GM12878 (cell line): Measurements from ENCODE around the gene PIGN. TPM values are rescaled to one million over a fixed set of nuclear protein-coding genes. Genes with fewer than 3 reads are reported as not detected.

ENCODE experiments used
- ATAC-seq: fragments of 200-7000 bp; cut with Tn5 transposase; 3 replicates; pipeline ENCODE4 v1.9.1; 2020; ENCODE audit warnings: mild to moderate bottlenecking, moderate library complexity
- BruUV-seq: library from RNA; stranded (reverse); fragments of 400-500 nt; replicated peaks from 2 replicates; lab custom pipeline; 2021; lab: Mats Ljungman, UMichigan
- CTCF ChIA-PET: fragments of 300-600 bp; sonication (Branson Sonifier 250); formaldehyde crosslinking; extraction: SDS; loops from one replicate; lab custom pipeline; 2021; ENCODE audit warnings: inconsistent platforms; lab: Yijun Ruan, JAX
- POLR2A ChIA-PET: fragments of 350-600 bp; formaldehyde crosslinking; extraction: SDS; loops from one replicate; lab custom pipeline; 2021; ENCODE audit warnings: inconsistent platforms; lab: Charles Lee
- RAD21 ChIA-PET: fragments of 300-600 bp; sonication (Branson Sonifier 250); formaldehyde crosslinking; loops from one replicate; lab custom pipeline; 2023; ENCODE audit warnings: antibody characterized with exemption; ENCODE audit not compliant: unreplicated experiment; lab: Charles Lee
- SMC1A ChIA-PET: fragments of 300-600 bp; sonication (Branson Sonifier 250); formaldehyde crosslinking; loops from one replicate; lab custom pipeline; 2023; ENCODE audit not compliant: unreplicated experiment, uncharacterized antibody; lab: Charles Lee
- DNase-seq: peaks from one replicate; pipeline ENCODE4 v3.0.0-alpha.2; 2011; ENCODE audit warnings: low read depth, low spot score
- FAIRE-seq: peaks from 3 replicates; lab custom pipeline; 2011; peaks lifted over from hg19 to GRCh38; lab: Jason Lieb, UNC
- H2AFZ ChIP-seq: 2 replicates; pipeline ENCODE4 v1.6.0; 2011; ENCODE audit warnings: low read depth, low read length, control low read depth; ENCODE audit not compliant: control insufficient read depth
- H3K27ac ChIP-seq: 2 replicates; pipeline ENCODE4 v1.5.1; 2011; ENCODE audit warnings: control low read depth; ENCODE audit not compliant: control insufficient read depth, insufficient read depth
- H3K27me3 ChIP-seq, 2 experiments: replicated peaks in 1 of 2; 2 replicates each; pipeline versions ENCODE4 v1.6.0 to v1.6.1; 2011; ENCODE audit warnings: low read length in 1 of 2; ENCODE audit not compliant: control insufficient read depth in 2 of 2, insufficient read depth in 2 of 2
- H3K36me3 ChIP-seq, 2 experiments: 2 replicates each; pipeline ENCODE4 v1.5.1; 2011; ENCODE audit warnings: low read length in 1 of 2; ENCODE audit not compliant: control insufficient read depth in 2 of 2, insufficient read depth in 2 of 2
- H3K4me1 ChIP-seq: 2 replicates; pipeline ENCODE4 v1.6.1; 2011; ENCODE audit warnings: mild to moderate bottlenecking, low read length, moderate library complexity, mixed read lengths; ENCODE audit not compliant: control insufficient read depth, insufficient read depth
- H3K4me2 ChIP-seq: 2 replicates; pipeline ENCODE4 v1.6.0; 2011; ENCODE audit warnings: control low read depth; ENCODE audit not compliant: control insufficient read depth, insufficient read depth
- H3K4me3 ChIP-seq: fragments of 200-600 bp; sonication (generic); 2 replicates; pipeline ENCODE4 v1.5.1; 2016
- H3K79me2 ChIP-seq: 2 replicates; pipeline ENCODE4 v1.6.0; 2011; ENCODE audit warnings: low read length; ENCODE audit not compliant: control insufficient read depth, insufficient read depth
- H3K9ac ChIP-seq: 2 replicates; pipeline ENCODE4 v1.8.0; 2011; ENCODE audit warnings: low read length, control low read depth, mixed read lengths; ENCODE audit not compliant: control insufficient read depth, insufficient read depth
- H3K9me3 ChIP-seq: replicated peaks from 3 replicates; pipeline ENCODE4 v1.5.1; 2011; ENCODE audit warnings: mild to moderate bottlenecking, low read length; ENCODE audit not compliant: control insufficient read depth, insufficient read depth
- H4K20me1 ChIP-seq: 2 replicates; pipeline ENCODE4 v1.6.0; 2011; ENCODE audit not compliant: control insufficient read depth, insufficient read depth
- ATF7 ChIP-seq: fragments of 450-650 bp; IDR thresholded peaks from 2 replicates; pipeline ENCODE4 v1.6.1; 2016; ENCODE audit warnings: low read depth, mild to moderate bottlenecking
- BMI1 ChIP-seq: fragments of 450-650 bp; IDR thresholded peaks from 2 replicates; pipeline ENCODE4 v1.6.1; 2016; ENCODE audit warnings: mild to moderate bottlenecking, moderate library complexity, borderline replicate concordance
- KDM1A ChIP-seq: fragments of 200-600 bp; sonication (generic); IDR thresholded peaks from 2 replicates; pipeline ENCODE4 v1.6.1; 2016; ENCODE audit warnings: borderline replicate concordance
- MEF2A ChIP-seq: IDR thresholded peaks from 2 replicates; pipeline ENCODE4 v1.6.1; 2011; ENCODE audit warnings: low read depth, mild to moderate bottlenecking, low read length, moderate library complexity; ENCODE audit not compliant: insufficient read depth
- MXI1 ChIP-seq: fragments of 150-350 bp; IDR thresholded peaks from 2 replicates; pipeline ENCODE4 v1.6.1; 2011; ENCODE audit warnings: low read depth, mild to moderate bottlenecking, inconsistent platforms, low read length, improper control_type of control experiment
- NFYA ChIP-seq: IDR thresholded peaks from 2 replicates; pipeline ENCODE4 v1.6.1; 2011; ENCODE audit warnings: low read depth, mild to moderate bottlenecking, low read length, improper control_type of control experiment, borderline replicate concordance
- RCOR1 ChIP-seq: conservative IDR thresholded peaks from 2 replicates; pipeline ENCODE4 v1.6.1; 2012; ENCODE audit warnings: low read depth, low read length, improper control_type of control experiment
- STAT1 ChIP-seq: fragments of 450-650 bp; conservative IDR thresholded peaks from 2 replicates; pipeline ENCODE4 v1.6.1; 2014; ENCODE audit warnings: antibody characterized with exemption, mild to moderate bottlenecking
- TBL1XR1 ChIP-seq: IDR thresholded peaks from 2 replicates; pipeline ENCODE4 v1.6.1; 2012; ENCODE audit warnings: low read depth, low read length, improper control_type of control experiment
- ZSCAN29 ChIP-seq: fragments of 450-650 bp; IDR thresholded peaks from 2 replicates; pipeline ENCODE4 v1.6.1; 2017; ENCODE audit warnings: mild to moderate bottlenecking, moderate library complexity
- WGBS: methylation state at CpG from one replicate; pipeline ENCODE4 v1.1.6; 2016; ENCODE audit warnings: low lambda C conversion rate; ENCODE audit not compliant: insufficient replicate concordance, insufficient coverage; ENCODE audit errors: missing lambda C conversion rate; 5-methylcytosine and 5-hydroxymethylcytosine counted together
- in situ Hi-C: fragments of 300-500 bp; cut with MboI; formaldehyde crosslinking; loops from 9 replicates; pipeline ENCODE4 v1.14.3; 2018; ENCODE audit warnings: mixed read lengths
- intact Hi-C: fragments of 100-400 bp; cut with micrococcal nuclease; formaldehyde crosslinking; loops from one replicate; pipeline ENCODE4 v1.14.2; 2022; ENCODE audit not compliant: unreplicated experiment
- polyA plus RNA-seq, 11 experiments: library from polyadenylated mRNA; depleted of rRNA in 4 of 11; unstranded in 6 of 11; stranded (reverse) in 5 of 11; fragments of >200 nt; fragmentation: Nextera tagmentation in 4 of 11; fragmentation: Illumina TruSeq in 1 of 11; extraction: Ambion mirVana in 4 of 11; extraction: Trizol in 1 of 11; gene quantifications; 1 replicate in 1 of 11; 2 replicates in 10 of 11; pipeline versions ENCODE4 v1.2.1 to v1.2.3, GENCODE V29; 2011 to 2016; ENCODE audit warnings: inconsistent platforms in 2 of 11, missing spikeins in 2 of 11, low read depth in 1 of 11
- total RNA-seq, 4 experiments: library from RNA; depleted of rRNA in 3 of 4; stranded (reverse); fragments of >200 nt in 3 of 4; fragmentation: Illumina TruSeq in 1 of 4; extraction: Trizol in 1 of 4; gene quantifications; 2 replicates each; pipeline versions ENCODE4 v1.2.1 to v1.2.3, GENCODE V29; 2013 to 2021
- TF ChIP-seq, protein P1 (sequence below): IDR thresholded peaks from 2 replicates; pipeline ENCODE4 v1.6.1; 2012; ENCODE audit warnings: low read depth, low read length, improper control_type of control experiment

Gene PIGN
- total and polyA plus RNA-seq, 10 of the 15 experiments (the other 5 are each of a cell fraction or from before 2014, with no cell fraction given): 6.9 to 25.4 (median 18.7) TPM

DNA sequence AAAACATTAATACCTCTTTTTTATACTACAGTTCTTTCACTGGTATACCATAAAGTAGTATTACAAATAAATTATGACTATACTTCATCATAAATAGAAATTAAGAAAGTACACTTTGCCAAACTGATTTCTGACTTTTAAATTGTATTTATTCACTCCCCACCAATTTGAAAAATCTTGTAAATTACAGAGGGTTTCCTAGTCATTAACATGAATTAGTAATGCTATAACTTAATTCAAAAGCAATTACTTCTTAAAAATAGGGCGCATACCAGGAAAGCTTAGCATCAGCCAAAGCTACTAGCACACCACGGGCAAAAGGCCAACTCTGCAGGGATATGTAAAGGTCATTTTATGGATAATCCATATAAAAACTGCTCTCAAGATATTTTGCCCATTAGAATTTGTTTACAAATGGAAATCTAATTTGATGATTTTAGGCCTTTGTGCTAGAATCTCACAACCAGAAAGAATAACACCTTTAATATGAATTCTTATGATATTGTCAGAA, 142.3 kb downstream of the PIGN start:
- Histone ChIP-seq H2AFZ (no peak overlapping the region), H3K79me2 (no peaks in the 10 kb centered on the region), H3K36me3 (no peaks in the 10 kb centered on the region), H4K20me1 (no peaks in the 10 kb centered on the region), H3K27ac (no peak overlapping the region), H3K9ac (no peak overlapping the region), H3K4me1 (no peaks in the 10 kb centered on the region), H3K4me3 (no peak overlapping the region), H3K27me3 (no peaks in the 10 kb centered on the region), H3K4me2 (no peak overlapping the region), H3K9me3 (no peaks in the 10 kb centered on the region)
- RAD21 ChIA-PET: no interaction called here
- TF ChIP-seq ATF7 (no peak), MEF2A (no peak), RCOR1 (no peak), ZSCAN29 (no peak), MXI1 (no peak), BMI1 (no peak), STAT1 (no peak), KDM1A (no peak), TBL1XR1 (no peak), NFYA (no peak)
- TF ChIP-seq, protein P1, sequence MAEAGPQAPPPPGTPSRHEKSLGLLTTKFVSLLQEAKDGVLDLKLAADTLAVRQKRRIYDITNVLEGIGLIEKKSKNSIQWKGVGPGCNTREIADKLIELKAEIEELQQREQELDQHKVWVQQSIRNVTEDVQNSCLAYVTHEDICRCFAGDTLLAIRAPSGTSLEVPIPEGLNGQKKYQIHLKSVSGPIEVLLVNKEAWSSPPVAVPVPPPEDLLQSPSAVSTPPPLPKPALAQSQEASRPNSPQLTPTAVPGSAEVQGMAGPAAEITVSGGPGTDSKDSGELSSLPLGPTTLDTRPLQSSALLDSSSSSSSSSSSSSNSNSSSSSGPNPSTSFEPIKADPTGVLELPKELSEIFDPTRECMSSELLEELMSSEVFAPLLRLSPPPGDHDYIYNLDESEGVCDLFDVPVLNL: no peak
- FAIRE-seq (no peak), ATAC-seq (no peak), DNase-seq (no peak)
- in situ Hi-C loops: no loop called here
- CTCF ChIA-PET: no interaction called here
- POLR2A ChIA-PET: no interaction called here
- intact Hi-C loops: no loop called here
- SMC1A ChIA-PET: interaction anchor here (1.0 to 1.2 kb wide), 2 partner anchors 10 to 102 kb away, joined by 3 to 6 read pairs; no protein-coding TSS in a partner anchor
- no TSS peak for BruUV-seq
- 75% methylated on average over 2 of the region's 2 CpGs for WGBS
